NK-92 treated with Interleukin-12 subunit alpha and Interleukin-12 subunit beta, amount 100 ng/mL, for 24 hours (cell line): ENCODE data around the gene LSM3.

ENCODE experiments used
- DNase-seq: peaks from one replicate; lab custom pipeline; 2025; lab: John Stamatoyannopoulos, UW

Gene LSM3

DNA sequence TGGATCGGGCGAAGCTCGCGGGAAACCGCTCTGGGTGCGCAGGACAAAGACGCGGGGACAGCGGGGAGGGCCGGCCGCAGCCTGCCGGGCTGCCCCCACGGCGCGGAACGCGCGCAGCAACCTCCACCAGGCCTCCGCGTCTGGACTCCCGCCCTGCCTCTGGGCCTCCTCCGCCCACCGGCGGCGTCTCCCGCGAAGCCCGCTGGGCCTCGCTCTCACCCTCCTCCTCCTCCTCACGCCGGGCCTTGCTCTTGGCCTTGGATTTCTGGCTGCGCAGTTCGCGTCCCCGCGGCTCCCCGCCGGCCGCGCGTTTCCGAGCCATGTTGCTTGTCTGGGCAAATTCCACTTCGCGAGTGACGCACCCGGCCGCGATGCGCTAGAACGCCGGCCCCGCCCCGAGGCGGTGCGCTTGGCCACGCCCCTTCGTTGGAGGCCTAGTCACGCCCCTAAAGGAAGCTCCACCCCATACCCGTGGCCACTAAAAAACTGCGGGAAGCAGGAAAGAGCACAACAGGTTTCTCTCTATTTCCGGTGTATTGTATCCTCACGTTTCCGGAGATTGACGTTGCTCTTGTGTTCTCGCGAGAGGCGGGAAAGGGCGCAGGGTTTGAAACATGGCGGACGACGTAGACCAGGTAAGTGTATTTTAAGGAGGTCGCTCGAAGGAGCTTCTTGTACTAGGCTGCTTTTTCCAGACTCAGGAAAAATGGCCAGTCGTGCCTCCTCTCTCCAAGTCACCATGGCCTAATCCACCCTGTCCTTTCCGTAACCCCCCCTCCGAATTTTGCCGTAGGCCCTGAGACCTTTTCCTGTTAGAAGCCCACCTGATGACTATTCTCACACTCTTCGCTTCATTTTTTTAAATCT lies at the start of gene LSM3, which contains the start of gene XPC:
LSM3 (plus strand) TSS at position 571 of the 867 bp plus-strand sequence; CDS start at position 615, 44 bp downstream.
XPC (minus strand) TSS at position 355 of the 867 bp plus-strand sequence; CDS start at position 322, 33 bp downstream.
- DNase-seq = peak; percentile 85

DNA sequence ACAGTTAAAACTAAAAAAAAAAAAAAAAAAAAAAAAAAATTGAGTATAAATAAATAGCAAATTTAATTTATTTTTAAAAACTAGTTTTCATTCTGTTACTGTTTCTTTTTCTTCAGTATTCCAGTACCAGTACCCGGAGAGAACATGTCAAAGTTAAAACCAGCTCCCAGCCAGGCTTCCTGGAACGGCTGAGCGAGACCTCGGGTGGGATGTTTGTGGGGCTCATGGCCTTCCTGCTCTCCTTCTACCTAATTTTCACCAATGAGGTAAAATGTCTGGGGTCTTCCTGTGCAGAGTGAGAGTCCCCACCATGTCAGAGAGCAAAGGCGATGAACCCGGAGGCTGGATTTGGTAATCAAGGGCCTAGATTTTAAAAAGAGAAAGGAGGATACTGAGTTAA lies 49.3 kb upstream of the LSM3 start:
- DNase-seq = no peak

DNA sequence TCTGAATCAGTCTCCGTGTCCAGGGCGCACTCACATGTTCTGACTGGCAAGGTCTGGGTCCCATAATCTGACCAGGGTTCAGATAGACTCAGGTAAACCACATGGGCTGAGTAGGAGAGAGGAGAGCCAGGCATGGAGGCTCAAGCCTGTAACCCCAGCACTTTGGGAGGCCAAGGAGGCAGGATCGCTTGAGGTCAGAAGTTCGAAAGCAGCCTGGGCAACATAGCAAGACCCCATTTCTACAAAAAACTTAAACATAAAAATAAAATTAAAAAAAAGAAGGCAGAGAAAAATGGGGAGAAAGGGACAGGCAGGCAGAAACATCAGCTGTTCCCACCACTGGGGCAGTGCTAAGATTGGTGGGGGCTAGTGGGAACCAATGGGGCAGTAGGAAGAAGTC lies 48.4 kb upstream of the LSM3 start:
- DNase-seq = no peak

DNA sequence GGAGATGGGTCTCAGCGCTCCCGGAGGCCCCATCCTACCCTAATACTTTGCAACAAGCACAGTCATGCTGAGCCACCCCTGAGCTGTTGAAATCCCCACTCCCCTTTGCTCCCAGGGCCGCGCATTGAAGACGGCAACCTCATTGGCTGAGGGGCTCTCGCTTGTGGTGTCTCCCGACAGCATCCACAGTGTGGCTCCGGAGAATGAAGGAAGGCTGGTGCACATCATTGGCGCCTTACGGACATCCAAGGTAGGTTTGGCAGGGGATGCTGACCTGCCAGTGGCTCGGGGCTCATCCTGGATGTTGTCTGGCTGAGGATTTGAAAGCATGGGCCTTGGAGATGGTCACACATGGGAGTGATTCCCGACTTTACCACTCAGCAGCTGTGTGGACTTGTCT lies 47.9 kb upstream of the LSM3 start:
- no peak for DNase-seq

DNA sequence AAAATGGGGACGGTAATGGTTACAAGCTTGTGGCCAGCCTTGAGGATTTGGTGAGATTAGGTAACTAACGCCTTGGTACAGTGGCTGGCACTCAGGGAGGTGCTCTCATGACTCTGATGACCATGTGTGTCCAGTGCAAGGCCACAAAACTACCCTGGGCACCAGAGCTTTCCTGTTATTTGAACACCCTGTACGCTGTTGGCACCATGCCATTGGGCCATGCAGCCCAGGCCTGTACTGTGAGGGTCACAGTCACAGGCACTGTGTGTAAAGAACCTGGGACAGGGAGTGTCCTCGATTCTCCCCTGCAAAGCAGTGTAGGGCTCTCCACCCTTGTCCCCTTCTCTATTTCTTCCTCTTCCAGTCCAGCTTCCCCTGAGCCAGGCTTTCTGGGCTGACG lies 47.5 kb upstream of the LSM3 start:
- no peak for DNase-seq

DNA sequence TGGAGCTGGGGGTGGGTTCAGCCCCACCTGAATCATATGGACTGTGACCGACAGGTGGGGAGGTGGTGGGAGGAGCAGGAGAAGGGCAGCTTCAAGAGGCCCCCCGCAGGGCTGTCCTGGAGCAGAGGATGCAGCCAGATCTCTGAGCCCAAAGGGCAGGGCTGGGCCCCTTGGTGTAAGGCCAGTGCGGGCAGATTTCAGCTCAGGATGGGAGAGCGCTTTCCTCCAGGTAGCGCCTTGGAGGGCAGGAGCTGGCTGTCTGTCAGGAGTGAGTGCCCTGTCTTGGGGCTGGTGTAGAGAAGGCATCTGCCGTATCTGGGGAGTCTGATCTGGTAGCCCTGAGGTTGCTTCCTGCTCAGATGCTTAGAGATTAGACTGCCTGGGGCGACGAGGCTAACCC lies 46.5 kb upstream of the LSM3 start:
- DNase-seq = no peak

DNA sequence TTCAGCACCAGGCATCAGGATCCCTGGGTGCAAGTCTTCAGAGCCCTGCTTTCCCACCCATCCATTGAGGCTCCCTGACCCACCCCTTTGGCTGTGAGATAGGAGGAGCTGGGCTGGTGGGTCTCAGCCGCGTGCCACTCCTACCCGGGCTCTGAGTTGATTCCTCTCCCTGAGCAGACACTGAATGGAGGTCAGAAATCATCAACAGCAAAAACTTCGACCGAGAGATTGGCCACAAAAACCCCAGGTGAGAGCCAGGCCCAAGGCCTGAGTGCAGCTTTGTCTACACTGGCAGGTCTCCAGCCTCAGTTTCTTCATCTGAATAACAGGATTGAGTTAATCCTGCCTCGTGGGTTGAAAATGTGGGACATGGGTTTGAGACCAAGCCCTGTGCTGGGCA lies 45.9 kb upstream of the LSM3 start:
- no peak for DNase-seq

DNA sequence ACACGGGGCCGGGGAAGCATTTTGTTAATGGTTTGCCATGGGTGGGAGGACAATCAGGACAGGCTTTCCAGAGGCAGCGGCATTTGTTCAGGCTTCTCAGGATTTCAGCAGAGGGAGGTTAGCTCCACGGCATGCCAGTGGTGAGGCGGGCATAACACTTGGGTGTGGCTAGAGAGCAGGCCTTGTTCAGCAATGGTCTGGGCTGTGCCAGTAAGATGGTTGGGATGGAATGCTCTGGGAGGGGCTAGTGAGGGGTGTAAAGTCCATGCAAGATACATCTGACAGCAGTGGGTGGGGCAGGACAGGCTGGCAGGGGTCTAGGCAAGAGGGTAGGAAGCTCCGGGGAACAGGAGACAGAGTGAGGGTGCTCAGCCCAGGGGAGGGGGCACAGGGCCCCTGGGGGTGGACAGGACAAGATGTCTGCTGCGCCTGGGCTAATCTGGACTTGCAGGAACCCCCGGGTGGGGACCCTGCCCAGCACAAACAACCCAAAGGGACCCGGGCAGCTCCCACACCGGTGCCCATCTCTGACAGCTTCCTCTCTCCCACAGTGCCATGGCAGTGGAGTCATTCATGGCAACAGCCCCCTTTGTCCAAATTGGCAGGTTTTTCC lies 45.3 kb upstream of the LSM3 start:
- DNase-seq = no peak

DNA sequence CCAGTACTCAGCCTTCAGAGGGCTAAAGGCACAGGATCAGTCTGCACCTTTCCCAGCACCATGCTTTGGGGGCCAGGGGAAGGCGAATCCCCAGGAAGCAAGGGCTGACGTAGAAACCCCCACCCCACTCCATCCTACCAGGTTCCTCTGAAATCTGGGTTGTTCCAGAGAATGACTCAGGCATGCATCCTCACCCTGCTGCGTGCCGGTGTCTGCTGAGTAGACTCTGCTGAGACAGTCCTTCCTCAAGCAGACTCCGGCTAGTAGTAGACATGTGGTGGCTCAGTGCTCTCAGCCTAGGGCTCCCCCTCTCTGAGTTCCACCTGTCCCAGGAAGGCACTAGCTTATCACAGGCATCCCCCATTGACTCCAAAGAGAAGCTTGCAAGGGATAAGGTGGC lies 44.7 kb upstream of the LSM3 start:
- no peak for DNase-seq

DNA sequence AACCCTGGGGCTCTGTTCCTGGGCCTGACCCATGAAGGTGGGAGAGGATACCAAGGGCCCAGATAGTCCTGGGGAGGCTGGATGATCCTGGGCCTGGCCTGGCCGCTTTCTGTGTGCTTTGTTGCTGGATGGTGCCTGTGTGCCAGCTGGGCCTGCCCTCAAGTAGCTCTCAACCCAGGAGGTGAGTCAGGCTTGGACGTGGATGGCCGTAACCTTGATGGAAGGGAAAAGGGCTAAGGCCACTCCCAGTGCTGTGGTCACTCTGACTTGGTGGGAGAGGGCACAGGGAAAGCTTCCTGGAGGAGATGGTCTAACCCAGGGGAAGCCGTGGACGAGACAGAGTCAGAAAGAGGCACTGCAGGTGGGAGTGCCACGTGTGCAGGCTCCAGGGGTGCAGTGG lies 44.3 kb upstream of the LSM3 start:
- no peak for DNase-seq

DNA sequence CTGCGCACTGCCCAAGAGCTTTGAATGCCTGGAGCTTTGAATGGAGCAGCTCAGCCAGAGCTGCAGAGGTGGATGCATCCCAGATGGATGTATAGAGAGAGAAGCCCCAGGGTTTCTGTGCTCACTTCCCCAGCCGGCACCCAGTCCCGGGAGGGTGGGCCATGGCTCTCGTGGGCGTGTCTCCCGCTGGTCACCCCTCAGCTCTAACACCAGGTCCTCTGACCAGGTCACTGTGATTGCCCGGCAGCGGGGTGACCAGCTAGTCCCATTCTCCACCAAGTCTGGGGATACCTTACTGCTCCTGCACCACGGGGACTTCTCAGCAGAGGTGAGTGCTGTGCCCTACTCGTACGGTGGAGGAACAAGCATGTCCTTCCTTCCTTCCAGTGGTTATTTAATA lies 43.0 kb upstream of the LSM3 start:
- DNase-seq = no peak

DNA sequence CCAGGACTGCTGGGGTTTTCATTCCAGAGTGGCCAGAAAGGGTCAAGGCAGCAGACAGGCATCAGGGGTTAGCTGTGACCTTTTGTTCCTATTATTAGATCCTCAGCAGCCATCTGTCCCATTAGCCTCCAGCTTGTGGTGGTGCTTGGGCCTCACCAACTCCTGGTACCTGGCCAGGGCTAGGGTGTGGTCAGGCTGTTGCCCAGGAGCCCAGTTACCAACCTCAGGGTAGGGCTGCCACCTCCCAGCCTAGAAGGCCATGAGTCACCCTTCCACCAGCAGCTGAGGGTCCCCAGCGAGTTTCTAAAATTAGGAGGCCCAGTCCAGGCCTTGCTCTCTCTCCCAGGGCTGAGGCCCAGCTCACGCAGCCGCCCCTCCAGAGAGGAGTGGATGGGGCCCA lies 41.6 kb upstream of the LSM3 start:
- no peak for DNase-seq

DNA sequence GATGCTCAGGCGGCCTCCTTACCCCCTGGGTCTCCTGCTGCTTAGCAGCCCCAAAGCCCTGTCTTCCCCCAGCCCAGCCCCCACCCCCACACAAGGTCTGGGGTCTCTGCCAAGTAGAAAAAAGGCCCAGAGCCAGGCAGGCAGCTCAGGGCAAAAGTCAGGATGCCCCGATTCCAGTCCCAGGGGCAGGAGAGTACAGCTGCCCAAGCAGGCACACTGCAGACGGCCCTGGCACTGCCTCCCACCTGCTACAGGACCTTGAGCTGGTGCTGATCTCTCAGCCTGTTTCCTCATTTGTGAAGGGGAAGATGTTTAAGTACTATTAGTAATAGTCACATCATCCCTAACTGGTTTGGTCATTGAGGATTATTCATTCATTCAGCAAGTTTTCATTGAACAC lies 41.2 kb upstream of the LSM3 start:
- DNase-seq = no peak

DNA sequence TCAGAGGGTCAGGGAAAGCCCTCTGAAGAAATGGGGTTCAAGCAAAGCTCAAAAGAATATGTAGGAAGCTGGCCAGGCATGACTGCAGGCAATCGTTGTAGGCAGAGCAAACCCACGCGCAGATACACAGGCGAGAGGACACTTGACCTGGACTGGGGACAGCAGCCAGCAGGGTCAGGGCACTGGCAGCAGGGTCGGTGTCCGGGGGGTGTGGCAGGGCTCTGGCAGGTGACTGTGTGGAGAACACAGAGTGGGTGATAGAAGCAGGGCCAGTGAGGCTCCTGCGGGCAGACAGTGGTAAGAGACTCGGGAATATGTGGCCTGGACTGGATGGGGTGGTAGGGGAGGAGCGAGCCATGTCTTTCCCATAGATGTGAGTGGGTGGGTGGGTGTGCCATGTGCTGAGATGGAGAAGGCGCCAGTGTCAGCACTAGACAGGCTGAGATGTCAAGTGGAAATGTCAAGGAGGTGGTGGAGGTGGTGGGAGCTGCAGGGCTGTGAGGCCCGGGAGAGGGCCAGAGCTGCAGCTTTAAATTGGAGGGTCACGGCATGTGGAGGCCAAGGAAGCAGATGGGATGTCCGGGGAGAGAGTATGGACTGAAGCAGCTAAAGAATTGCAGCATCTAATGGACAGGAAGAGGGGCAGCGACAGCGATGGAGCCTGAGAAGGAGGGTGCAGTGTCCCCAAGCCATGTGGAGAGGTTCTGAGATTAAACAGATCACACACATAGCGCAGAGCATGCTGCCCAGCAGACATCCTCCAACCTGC lies 40.3 kb upstream of the LSM3 start:
- DNase-seq = no peak

DNA sequence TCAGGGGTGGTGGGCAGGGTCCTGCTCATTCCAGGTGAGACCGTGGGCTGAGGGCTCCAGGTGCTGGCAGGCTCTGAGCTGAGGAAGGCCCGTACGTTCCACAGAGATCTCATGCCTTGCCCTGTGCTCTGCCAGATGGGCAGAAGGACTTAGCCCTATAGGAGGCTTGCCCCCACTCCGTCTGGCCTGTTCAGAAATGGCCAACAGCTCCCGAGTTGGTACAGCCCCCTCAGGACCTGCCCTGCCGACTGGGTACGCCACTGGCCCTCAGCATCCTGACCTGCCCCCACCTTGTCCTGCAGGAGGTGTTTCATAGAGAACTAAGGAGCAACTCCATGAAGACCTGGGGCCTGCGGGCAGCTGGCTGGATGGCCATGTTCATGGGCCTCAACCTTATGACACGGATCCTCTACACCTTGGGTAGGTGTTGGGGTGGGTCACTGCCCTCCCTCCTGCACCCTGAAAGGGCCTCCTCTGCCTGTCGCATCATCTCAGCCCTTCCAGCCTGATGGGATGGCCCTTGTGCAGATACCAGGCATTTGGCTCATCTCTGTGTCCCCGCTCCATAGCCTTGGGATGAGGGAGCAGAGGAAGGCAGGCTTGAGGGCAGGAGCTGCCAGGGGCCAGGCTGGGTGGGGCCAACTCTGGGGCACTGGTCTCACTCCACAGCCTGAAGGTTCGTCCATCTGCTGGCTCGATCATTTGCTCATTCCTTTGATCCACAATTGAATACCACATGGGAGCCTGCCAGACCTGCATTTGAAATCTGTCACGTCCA lies 39.5 kb upstream of the LSM3 start:
- no peak for DNase-seq

DNA sequence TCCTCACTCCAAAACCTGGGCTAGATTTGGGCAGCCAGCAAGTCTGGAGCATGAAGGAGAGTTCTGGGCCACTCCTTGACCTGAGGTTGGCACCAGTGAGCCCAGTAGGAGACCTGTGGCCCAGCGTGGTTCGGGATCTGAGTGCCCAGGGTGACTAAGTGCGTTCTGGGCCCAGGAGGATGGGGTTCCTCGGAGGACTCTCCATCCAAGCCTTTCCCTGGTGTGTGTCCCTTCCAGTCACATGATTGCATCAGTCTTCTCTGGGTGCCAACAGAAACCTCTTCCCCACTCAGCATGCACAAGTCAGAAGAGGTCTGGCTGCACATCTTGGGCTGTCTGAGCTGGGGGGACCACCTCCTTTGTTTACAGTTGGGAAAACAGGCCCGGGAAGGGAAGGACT lies 38.8 kb upstream of the LSM3 start:
- DNase-seq = no peak

DNA sequence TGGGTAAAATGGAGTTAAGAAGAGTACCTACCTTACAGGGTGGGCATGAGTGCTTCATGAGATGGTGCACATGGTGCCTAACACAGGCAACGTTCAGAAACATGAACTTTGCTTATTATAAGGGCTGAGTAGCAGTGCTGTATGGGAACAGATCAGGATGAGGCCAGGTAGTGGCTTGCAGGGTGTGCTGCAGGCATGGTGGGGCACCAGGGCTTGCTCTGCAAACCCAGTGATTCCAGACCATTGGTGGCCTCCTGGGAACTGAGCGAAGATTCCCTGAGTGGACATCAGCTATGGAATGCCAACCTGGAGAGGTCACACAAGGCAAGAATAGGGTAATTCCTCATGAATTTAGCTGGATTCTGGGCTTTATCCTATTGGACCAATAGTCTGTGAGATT lies 37.9 kb upstream of the LSM3 start:
- DNase-seq = no peak

DNA sequence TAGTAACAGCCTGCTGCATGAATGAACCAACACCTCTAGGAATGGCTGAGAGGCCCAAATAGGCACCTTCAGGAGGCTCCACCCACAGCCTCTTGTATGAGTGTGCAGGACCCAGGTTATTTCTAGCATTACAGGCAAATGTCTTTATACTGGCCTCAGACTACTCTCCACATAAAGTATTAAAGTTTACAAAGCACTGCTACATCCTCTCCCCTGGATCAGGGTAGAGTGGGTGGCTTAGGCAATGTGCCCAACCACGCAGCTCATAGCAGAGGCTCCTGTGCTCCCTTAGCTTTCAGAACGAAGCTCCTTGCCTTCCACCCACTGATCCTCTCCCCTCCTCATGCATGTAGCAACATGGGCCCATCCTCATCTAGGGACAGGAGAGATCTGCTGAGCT lies 37.5 kb upstream of the LSM3 start:
- no peak for DNase-seq

DNA sequence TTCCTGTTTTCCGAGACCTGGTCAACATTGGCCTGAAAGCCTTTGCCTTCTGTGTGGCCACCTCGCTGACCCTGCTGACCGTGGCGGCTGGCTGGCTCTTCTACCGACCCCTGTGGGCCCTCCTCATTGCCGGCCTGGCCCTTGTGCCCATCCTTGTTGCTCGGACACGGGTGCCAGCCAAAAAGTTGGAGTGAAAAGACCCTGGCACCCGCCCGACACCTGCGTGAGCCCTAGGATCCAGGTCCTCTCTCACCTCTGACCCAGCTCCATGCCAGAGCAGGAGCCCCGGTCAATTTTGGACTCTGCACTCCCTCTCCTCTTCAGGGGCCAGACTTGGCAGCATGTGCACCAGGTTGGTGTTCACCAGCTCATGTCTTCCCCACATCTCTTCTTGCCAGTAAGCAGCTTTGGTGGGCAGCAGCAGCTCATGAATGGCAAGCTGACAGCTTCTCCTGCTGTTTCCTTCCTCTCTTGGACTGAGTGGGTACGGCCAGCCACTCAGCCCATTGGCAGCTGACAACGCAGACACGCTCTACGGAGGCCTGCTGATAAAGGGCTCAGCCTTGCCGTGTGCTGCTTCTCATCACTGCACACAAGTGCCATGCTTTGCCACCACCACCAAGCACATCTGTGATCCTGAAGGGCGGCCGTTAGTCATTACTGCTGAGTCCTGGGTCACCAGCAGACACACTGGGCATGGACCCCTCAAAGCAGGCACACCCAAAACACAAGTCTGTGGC lies 36.8 kb upstream of the LSM3 start:
- DNase-seq = no peak

DNA sequence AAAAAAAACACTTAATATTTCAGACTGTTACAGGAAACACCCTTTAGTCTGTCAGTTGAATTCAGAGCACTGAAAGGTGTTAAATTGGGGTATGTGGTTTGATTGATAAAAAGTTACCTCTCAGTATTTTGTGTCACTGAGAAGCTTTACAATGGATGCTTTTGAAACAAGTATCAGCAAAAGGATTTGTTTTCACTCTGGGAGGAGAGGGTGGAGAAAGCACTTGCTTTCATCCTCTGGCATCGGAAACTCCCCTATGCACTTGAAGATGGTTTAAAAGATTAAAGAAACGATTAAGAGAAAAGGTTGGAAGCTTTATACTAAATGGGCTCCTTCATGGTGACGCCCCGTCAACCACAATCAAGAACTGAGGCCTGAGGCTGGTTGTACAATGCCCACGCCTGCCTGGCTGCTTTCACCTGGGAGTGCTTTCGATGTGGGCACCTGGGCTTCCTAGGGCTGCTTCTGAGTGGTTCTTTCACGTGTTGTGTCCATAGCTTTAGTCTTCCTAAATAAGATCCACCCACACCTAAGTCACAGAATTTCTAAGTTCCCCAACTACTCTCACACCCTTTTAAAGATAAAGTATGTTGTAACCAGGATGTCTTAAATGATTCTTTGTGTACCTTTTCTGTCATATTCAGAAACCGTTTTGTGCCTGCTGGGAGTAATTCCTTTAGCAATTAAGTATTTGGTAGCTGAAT lies 35.9 kb upstream of the LSM3 start:
- DNase-seq = no peak
